ENCODE measurements around the gene U2AF2. TPM values are rescaled to one million over a fixed set of nuclear protein-coding genes. Genes with fewer than 3 reads are reported as not detected.
A peak's percentile ranks its signal among the peaks of the same experiment; 100 is the strongest.

U2AF2 gene
- total RNA-seq, 1 experiment from 2014 or later: 289 TPM

- CTCF ChIA-PET: interaction anchor here (0.6 kb wide), 1 partner anchor 212 kb away, joined by 3 read pairs; no protein-coding TSS in a partner anchor
- POLR2A ChIA-PET: interaction anchor here (0.7 kb wide), 1 partner anchor 1226 kb away, joined by 3 read pairs; no protein-coding TSS in a partner anchor
- Mint-ChIP-seq H3K9me3 (ENCODE audit: unreplicated experiment) (no peaks in the 10 kb centered on the region), H3K36me3 (ENCODE audit: insufficient read depth, unreplicated experiment) (peaks cover 73% of the 10 kb centered on the region), H3K27ac (ENCODE audit: unreplicated experiment) (no peak overlapping the region), H3K4me1 (ENCODE audit: low read depth, unreplicated experiment) (peaks cover 42% of the 10 kb centered on the region), H3K4me3 (ENCODE audit: unreplicated experiment) (peak overlapping the region; percentile 91), H3K27me3 (ENCODE audit: insufficient read depth, unreplicated experiment) (no peaks in the 10 kb centered on the region)
- Histone ChIP-seq H3K4me1 (peaks cover 16% of the 10 kb centered on the region), H3K27me3 (replicated peaks; ENCODE audit: control insufficient read depth, insufficient read depth, low read length) (no peaks in the 10 kb centered on the region), H3K4me3 (ENCODE audit: low read depth, low read length) (no peak overlapping the region), H3K9me3 (no peaks in the 10 kb centered on the region), H3K36me3 (ENCODE audit: control insufficient read depth, insufficient read depth, low read length) (0 out of 2 replicates have a peak, but pooled peaks cover 2% of the 10 kb centered on the region)
- TF ChIP-seq CTCF (IDR thresholded peaks at IDR 0.05; ENCODE audit: insufficient read depth in 1 of 2, low read depth in 1 of 2, low read length in 1 of 2, severe bottlenecking in 1 of 2, unreplicated experiment in 1 of 2): no peak
- intact Hi-C loops (cut with micrococcal nuclease; ENCODE audit: unreplicated experiment): loop anchor here (10.0 kb wide), 1 partner anchor 252 kb away; the partner anchor contains the start of genes RPL28 and TMEM238
- DNase-seq: no peak
- no TSS peak for BruUV-seq (replicated peaks)
Observed at GRCh38 chr19:55636723-55637122, 18.1 kb upstream of the U2AF2 start.

GRCh38 chr19:55637534-55637933 is 17.3 kb upstream of the U2AF2 start:
- no peaks in the 10 kb centered on the region for H3K27me3 Mint-ChIP-seq (ENCODE audit: insufficient read depth, unreplicated experiment)
- no peak for DNase-seq
- H3K27me3 ChIP-seq (replicated peaks; ENCODE audit: control insufficient read depth, insufficient read depth, low read length): no peaks in the 10 kb centered on the region
- ChIA-PET CTCF (interaction anchor here (0.6 kb wide), 2 partner anchors 52 to 212 kb away, joined by 3 read pairs; no protein-coding TSS in a partner anchor), POLR2A (no interaction called here)
- intact Hi-C loops (cut with micrococcal nuclease; ENCODE audit: unreplicated experiment): loop anchor here (10.0 kb wide), 1 partner anchor 253 kb away; the partner anchor contains the start of genes RPL28 and TMEM238
- peaks cover 73% of the 10 kb centered on the region for H3K36me3 Mint-ChIP-seq (ENCODE audit: insufficient read depth, unreplicated experiment)
- peak overlapping the region; percentile 60 for H3K27ac Mint-ChIP-seq (ENCODE audit: unreplicated experiment)
- H3K4me3 ChIP-seq (ENCODE audit: low read depth, low read length): no peak overlapping the region
- H3K4me1 ChIP-seq: peaks cover 16% of the 10 kb centered on the region
- H3K4me1 Mint-ChIP-seq (ENCODE audit: low read depth, unreplicated experiment): peaks cover 43% of the 10 kb centered on the region
- TF ChIP-seq CTCF (IDR thresholded peaks at IDR 0.05; ENCODE audit: insufficient read depth in 1 of 2, low read depth in 1 of 2, low read length in 1 of 2, severe bottlenecking in 1 of 2, unreplicated experiment in 1 of 2): no peak
- H3K9me3 Mint-ChIP-seq (ENCODE audit: unreplicated experiment): no peaks in the 10 kb centered on the region
- peak overlapping the region; percentile 3 for H3K4me3 Mint-ChIP-seq (ENCODE audit: unreplicated experiment)
- H3K36me3 ChIP-seq (ENCODE audit: control insufficient read depth, insufficient read depth, low read length): 0 out of 2 replicates have a peak, but pooled peaks cover 2% of the 10 kb centered on the region
- BruUV-seq (replicated peaks): no TSS peak
- H3K9me3 ChIP-seq: no peaks in the 10 kb centered on the region

GRCh38 chr19:55638864-55639359 is 15.9 kb upstream of the U2AF2 start:
- Mint-ChIP-seq H3K4me3 (ENCODE audit: unreplicated experiment) (peak overlapping the region; percentile 48), H3K27me3 (ENCODE audit: insufficient read depth, unreplicated experiment) (no peaks in the 10 kb centered on the region), H3K4me1 (ENCODE audit: low read depth, unreplicated experiment) (peaks cover 52% of the 10 kb centered on the region), H3K27ac (ENCODE audit: unreplicated experiment) (peak overlapping the region; percentile 94), H3K9me3 (ENCODE audit: unreplicated experiment) (no peaks in the 10 kb centered on the region), H3K36me3 (ENCODE audit: insufficient read depth, unreplicated experiment) (peaks cover 87% of the 10 kb centered on the region)
- BruUV-seq (replicated peaks): no TSS peak
- Histone ChIP-seq H3K36me3 (ENCODE audit: control insufficient read depth, insufficient read depth, low read length) (0 out of 2 replicates have a peak, but pooled peaks cover 2% of the 10 kb centered on the region), H3K4me3 (ENCODE audit: low read depth, low read length) (no peak overlapping the region), H3K4me1 (peaks cover 16% of the 10 kb centered on the region), H3K9me3 (no peaks in the 10 kb centered on the region), H3K27me3 (replicated peaks; ENCODE audit: control insufficient read depth, insufficient read depth, low read length) (no peaks in the 10 kb centered on the region)
- CTCF ChIA-PET: interaction anchor here (0.7 to 0.9 kb wide), 3 partner anchors 15 to 220 kb away, joined by 4 to 7 read pairs (median 5); partner anchors contain the start of gene ZNF784
- POLR2A ChIA-PET: interaction anchor here (0.6 kb wide), 1 partner anchor 175 kb away, joined by 3 read pairs; no protein-coding TSS in a partner anchor
- DNase-seq: peak; percentile 78
- intact Hi-C loops (cut with micrococcal nuclease; ENCODE audit: unreplicated experiment): loop anchor here (10.0 kb wide), 1 partner anchor 254 kb away; the partner anchor contains the start of genes RPL28 and TMEM238
- TF ChIP-seq CTCF (IDR thresholded peaks at IDR 0.05; ENCODE audit: insufficient read depth in 1 of 2, low read depth in 1 of 2, low read length in 1 of 2, severe bottlenecking in 1 of 2, unreplicated experiment in 1 of 2): peak; percentile 60 to 69
